WI38 (cell line): ENCODE results near the gene MRPL27.

Source experiments
- H3K4me3 ChIP-seq: 2 replicates; pipeline ENCODE4 v1.5.1; 2011; ENCODE audit warnings: low read depth, mild to moderate bottlenecking, control low read depth, low read length
- CTCF ChIP-seq: IDR thresholded peaks from 2 replicates; pipeline ENCODE4 v1.5.1; 2012; ENCODE audit warnings: low read depth, mild to moderate bottlenecking, control low read depth, low read length

The MRPL27 gene

DNA sequence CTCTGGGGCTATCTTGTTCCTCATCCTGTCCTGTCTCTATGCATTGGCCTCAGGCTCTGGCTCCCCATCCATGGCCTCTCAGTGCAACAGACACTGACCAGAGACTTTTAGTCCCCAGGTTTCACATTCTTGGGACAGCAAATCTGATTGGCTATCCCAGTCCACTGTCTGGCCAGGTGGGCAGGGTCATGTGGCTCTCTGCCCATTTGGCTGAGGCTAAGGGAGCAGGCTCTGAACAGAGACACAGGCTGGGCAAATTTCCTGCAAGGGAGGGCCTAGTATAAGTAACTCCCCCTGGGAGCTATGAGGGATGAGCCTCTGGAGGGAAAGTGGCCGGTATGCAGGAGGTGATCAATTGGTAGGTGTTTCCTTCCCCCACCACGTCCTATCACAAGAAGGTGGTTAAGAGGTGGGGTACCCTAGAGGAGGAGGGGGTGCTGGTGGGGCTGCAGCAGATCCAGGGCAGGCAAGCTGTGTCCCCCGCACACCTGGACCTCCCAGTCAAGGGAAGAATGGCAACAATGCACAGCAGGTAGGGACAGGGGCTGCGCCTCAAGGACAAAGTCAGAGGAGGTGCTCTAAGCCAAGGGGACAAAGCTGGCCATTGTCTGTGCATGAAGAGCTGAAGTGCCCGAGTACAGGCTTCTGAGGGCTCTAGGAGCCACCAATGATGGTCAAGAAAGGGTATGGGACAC lies 13.8 kb downstream of the MRPL27 start:
- H3K4me3 ChIP-seq, result no peak overlapping the region
- TF ChIP-seq CTCF, result no peak

DNA sequence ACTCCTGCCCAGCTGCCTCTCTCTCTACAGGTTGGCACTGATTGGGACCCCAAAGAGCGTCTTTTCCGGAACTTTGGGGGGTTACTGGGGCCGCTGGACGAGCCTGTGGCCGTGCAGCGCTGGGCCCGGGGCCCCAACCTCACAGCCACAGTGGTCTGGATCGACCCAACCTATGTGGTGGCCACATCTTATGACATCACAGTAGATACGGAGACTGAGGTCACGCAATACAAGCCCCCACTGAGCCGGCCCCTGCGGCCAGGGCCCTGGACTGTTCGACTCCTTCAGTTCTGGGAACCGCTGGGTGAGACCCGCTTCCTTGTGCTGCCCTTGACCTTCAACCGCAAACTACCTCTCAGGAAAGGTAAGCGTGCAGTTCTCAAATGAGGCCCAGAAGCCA lies 14.8 kb downstream of the MRPL27 start:
- TF ChIP-seq CTCF, result no peak
- no peak overlapping the region for H3K4me3 ChIP-seq

DNA sequence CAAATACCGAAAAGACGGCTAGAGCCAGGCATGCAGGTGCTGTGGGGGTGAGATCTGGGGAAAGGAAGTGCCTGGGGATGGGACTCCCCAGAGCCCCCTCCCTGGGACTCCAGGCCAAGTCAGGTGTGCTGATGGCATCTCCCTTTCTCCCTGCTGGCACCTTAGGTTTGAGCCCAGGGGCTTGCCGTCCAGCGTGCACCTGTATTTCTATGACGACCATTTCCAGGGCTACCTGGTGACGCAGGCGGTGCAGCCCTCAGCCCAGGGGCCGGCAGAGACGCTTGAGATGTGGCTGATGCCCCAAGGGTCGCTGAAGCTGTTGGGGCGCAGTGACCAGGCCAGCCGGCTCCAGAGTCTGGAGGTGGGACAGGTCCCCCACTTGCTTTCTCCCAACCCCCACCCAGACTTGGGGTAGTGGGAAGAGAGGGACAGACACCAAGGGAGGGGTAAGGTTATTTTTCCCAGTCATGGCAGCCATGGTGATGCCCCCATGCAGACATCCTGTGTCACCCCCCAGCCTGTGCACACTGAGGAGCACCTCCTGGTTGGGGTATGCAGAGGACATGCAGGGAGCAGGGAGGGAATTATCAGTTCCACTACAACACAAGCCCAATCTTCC lies 16.0 kb downstream of the MRPL27 start:
- no peak overlapping the region for H3K4me3 ChIP-seq
- no peak for TF ChIP-seq CTCF

DNA sequence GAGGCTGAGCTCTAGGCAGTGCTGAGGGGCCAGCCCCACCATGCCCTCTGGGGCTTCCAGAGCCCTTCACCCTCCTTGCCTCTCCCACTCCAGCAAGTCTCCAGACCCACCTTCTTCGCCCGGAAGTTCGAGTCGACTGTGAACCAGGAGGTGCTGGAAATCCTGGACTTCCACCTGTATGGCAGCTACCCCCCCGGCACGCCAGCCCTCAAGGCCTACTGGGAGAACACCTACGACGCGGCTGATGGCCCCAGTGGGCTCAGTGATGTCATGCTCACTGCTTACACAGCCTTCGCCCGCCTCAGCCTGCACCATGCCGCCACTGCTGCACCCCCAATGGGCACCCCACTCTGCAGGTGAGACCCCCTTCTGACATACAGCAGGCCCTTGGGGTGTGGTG lies 16.6 kb downstream of the MRPL27 start:
- TF ChIP-seq CTCF, result no peak

DNA sequence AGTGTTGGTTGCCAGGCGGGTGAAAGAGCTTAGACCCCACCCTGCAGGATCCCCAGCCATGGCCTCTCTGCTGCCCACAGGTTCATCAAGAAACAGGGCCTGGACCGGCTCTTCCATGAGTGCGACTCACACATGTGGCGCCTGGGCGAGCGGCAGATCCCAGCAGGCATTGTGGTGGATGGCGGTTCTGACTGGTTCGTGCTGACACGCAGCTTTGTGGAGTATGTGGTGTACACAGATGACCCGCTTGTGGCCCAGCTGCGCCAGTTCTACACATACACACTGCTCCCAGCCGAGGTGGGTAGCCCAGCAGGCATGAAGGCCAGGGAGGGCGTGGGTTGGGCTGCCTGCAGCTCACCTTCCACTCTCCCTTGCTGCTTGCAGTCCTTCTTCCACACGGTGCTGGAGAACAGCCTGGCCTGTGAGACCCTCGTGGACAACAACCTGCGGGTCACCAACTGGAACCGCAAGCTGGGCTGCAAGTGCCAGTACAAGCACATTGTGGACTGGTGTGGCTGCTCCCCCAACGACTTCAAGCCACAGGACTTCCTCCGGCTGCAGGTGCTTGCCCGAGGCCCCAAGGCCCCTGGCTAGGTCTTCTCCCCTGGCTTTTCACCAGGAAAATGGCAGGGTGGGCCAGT lies 17.2 kb downstream of the MRPL27 start:
- no peak for TF ChIP-seq CTCF
- H3K4me3 ChIP-seq, result no peak overlapping the region

More for the DNA sequence above, 16.6 kb downstream of the MRPL27 start:
- H3K4me3 ChIP-seq, result no peak overlapping the region

GRCh38 chr17:50355336-50355700 lies 17.7 kb downstream of the MRPL27 start:
- H3K4me3 ChIP-seq, result no peak overlapping the region
- no peak for TF ChIP-seq CTCF

- no peak overlapping the region for H3K4me3 ChIP-seq
- TF ChIP-seq CTCF, result no peak
Measured at GRCh38 chr17:50354776-50355175, 18.2 kb downstream of the MRPL27 start.
